H1 (cell line): ENCODE data around the gene ADIPOR2. TPM values are rescaled to one million over a fixed set of nuclear protein-coding genes. Genes with fewer than 3 reads are reported as not detected.

Source experiments
- CTCF ChIA-PET: fragments of 300-600 bp; sonication (Branson Sonifier 250); formaldehyde crosslinking; loops from one replicate; lab custom pipeline; 2021; ENCODE audit not compliant: partially characterized antibody; lab: Charles Lee
- POLR2A ChIA-PET: fragments of 300-600 bp; sonication (Branson Sonifier 250); formaldehyde crosslinking; loops from one replicate; lab custom pipeline; 2021; ENCODE audit warnings: inconsistent platforms; ENCODE audit not compliant: partially characterized antibody; lab: Charles Lee
- DNase-seq, 2 experiments: peaks; one replicate each; pipeline versions ENCODE4 v3.0.0 to v3.0.0-alpha.2; 2010 to 2022; ENCODE audit warnings: low spot score in 2 of 2, low read depth in 1 of 2, mixed read lengths in 1 of 2
- FAIRE-seq: peaks from 2 replicates; lab custom pipeline; 2011; peaks lifted over from hg19 to GRCh38; lab: Jason Lieb, UNC
- H2AFZ ChIP-seq: 2 replicates; pipeline ENCODE4 v1.8.1; 2012; ENCODE audit warnings: low read length, inconsistent platforms
- H2AK5ac ChIP-seq: 2 replicates; pipeline ENCODE4 v1.6.1; 2013; ENCODE audit warnings: low read depth, low read length
- H2BK120ac ChIP-seq: replicated peaks from 2 replicates; pipeline ENCODE3; 2013; ENCODE audit warnings: low read depth, low read length, inconsistent platforms
- H2BK12ac ChIP-seq: 2 replicates; pipeline ENCODE4 v1.6.1; 2013; ENCODE audit warnings: low read depth, low read length
- H2BK15ac ChIP-seq: 2 replicates; pipeline ENCODE4 v1.6.1; 2013; ENCODE audit warnings: low read length
- H2BK20ac ChIP-seq: 2 replicates; pipeline ENCODE4 v1.6.1; 2013; ENCODE audit warnings: low read length
- H2BK5ac ChIP-seq: 2 replicates; pipeline ENCODE4 v1.6.1; 2013; ENCODE audit warnings: low read depth, low read length
- H3K14ac ChIP-seq: 2 replicates; pipeline ENCODE4 v1.6.1; 2013; ENCODE audit warnings: inconsistent platforms; ENCODE audit not compliant: insufficient read length
- H3K18ac ChIP-seq: 2 replicates; pipeline ENCODE4 v1.6.1; 2013; ENCODE audit warnings: low read length; ENCODE audit errors: extremely low read depth
- H3K23ac ChIP-seq: 2 replicates; pipeline ENCODE4 v1.6.1; 2013; ENCODE audit warnings: inconsistent platforms; ENCODE audit not compliant: insufficient read length
- H3K23me2 ChIP-seq: 2 replicates; pipeline ENCODE4 v1.6.1; 2013; ENCODE audit warnings: low read depth, low read length
- H3K27ac ChIP-seq: 2 replicates; pipeline ENCODE4 v1.6.1; 2011; ENCODE audit warnings: low read depth, low read length, inconsistent platforms
- H3K27me3 ChIP-seq, 4 experiments: replicated peaks in 1 of 4; 1 replicate in 1 of 4; 2 replicates in 3 of 4; pipeline versions ENCODE4 v1.6.1 to v1.8.1; 2011 to 2013; ENCODE audit warnings: low read length in 3 of 4, mild to moderate bottlenecking in 3 of 4, inconsistent platforms in 2 of 4, mixed read lengths in 2 of 4, moderate library complexity in 1 of 4; ENCODE audit not compliant: control insufficient read depth in 3 of 4, insufficient read depth in 3 of 4; ENCODE audit errors: extremely low read depth in 1 of 4
- H3K36me3 ChIP-seq, 4 experiments: 2 replicates each; pipeline versions ENCODE4 v1.6.1 to v1.8.1; 2011 to 2013; ENCODE audit warnings: mild to moderate bottlenecking in 4 of 4, low read length in 3 of 4, moderate library complexity in 2 of 4, control low read depth in 1 of 4, inconsistent platforms in 1 of 4; ENCODE audit not compliant: insufficient read depth in 4 of 4, control insufficient read depth in 2 of 4
- H3K4ac ChIP-seq: replicated peaks from 2 replicates; pipeline ENCODE3; 2013; ENCODE audit warnings: low read length, low read depth, mixed read lengths, inconsistent platforms; ENCODE audit not compliant: insufficient read length
- H3K4me1 ChIP-seq, 4 experiments: replicated peaks in 1 of 4; 1 replicate in 1 of 4; 2 replicates in 3 of 4; pipeline versions ENCODE4 v1.6.1 to v1.8.1; 2011 to 2013; ENCODE audit warnings: low read length in 3 of 4, inconsistent platforms in 2 of 4, mixed read lengths in 1 of 4; ENCODE audit not compliant: insufficient read depth in 4 of 4, control insufficient read depth in 3 of 4
- H3K4me2 ChIP-seq, 2 experiments: 2 replicates each; pipeline versions ENCODE4 v1.6.1 to v1.8.1; 2011 to 2013; ENCODE audit warnings: low read depth in 2 of 2, low read length in 2 of 2, control low read depth in 1 of 2, inconsistent platforms in 1 of 2, mild to moderate bottlenecking in 1 of 2; ENCODE audit not compliant: insufficient read depth in 1 of 2
- H3K4me3 ChIP-seq, 4 experiments: fragments of 200-600, 300-600 bp in 1 of 4; sonication (generic), shearing (Covaris generic), sonication (Bioruptor Twin) in 1 of 4; 2 replicates each; pipeline versions ENCODE4 v1.5.1 to v1.8.1; 2011 to 2016; ENCODE audit warnings: low read length in 4 of 4, low read depth in 3 of 4, control low read depth in 2 of 4, inconsistent platforms in 2 of 4, mild to moderate bottlenecking in 2 of 4, mixed read lengths in 1 of 4, moderate library complexity in 1 of 4; ENCODE audit not compliant: insufficient read depth in 2 of 4; ENCODE audit errors: extremely low read depth in 1 of 4
- H3K56ac ChIP-seq: replicated peaks from 2 replicates; pipeline ENCODE3; 2013; ENCODE audit warnings: low read depth, mild to moderate bottlenecking, mixed read lengths, low read length, inconsistent platforms; ENCODE audit not compliant: insufficient read length
- H3K79me1 ChIP-seq: 2 replicates; pipeline ENCODE4 v1.6.1; 2013; ENCODE audit warnings: low read depth, low read length, control low read depth
- H3K79me2 ChIP-seq, 2 experiments: 2 replicates each; pipeline versions ENCODE4 v1.6.1 to v1.8.1; 2012 to 2013; ENCODE audit warnings: low read length in 2 of 2, mild to moderate bottlenecking in 2 of 2, inconsistent platforms in 1 of 2; ENCODE audit not compliant: insufficient read depth in 2 of 2, control insufficient read depth in 1 of 2
- H3K9ac ChIP-seq, 4 experiments: replicated peaks in 1 of 4; 1 replicate in 1 of 4; 2 replicates in 3 of 4; pipeline versions ENCODE4 v1.6.1 to v1.8.1; 2011 to 2013; ENCODE audit warnings: low read depth in 3 of 4, low read length in 3 of 4, control low read depth in 2 of 4, mild to moderate bottlenecking in 2 of 4, moderate library complexity in 2 of 4, inconsistent platforms in 1 of 4; ENCODE audit errors: extremely low read depth in 1 of 4
- H3K9me3 ChIP-seq, 2 experiments: 2 replicates each; pipeline versions ENCODE4 v1.6.1 to v1.8.1; 2012 to 2013; ENCODE audit warnings: mild to moderate bottlenecking in 2 of 2, moderate library complexity in 2 of 2, control low read depth in 1 of 2, inconsistent platforms in 1 of 2, low read depth in 1 of 2, low read length in 1 of 2, mixed read lengths in 1 of 2; ENCODE audit not compliant: insufficient read depth in 2 of 2
- H4K20me1 ChIP-seq, 2 experiments: replicated peaks in 1 of 2; 2 replicates each; pipeline versions ENCODE3 to v1.8.1; 2011 to 2013; ENCODE audit warnings: inconsistent platforms in 2 of 2, low read length in 2 of 2, mild to moderate bottlenecking in 1 of 2; ENCODE audit not compliant: insufficient read depth in 2 of 2, control insufficient read depth in 1 of 2
- H4K5ac ChIP-seq: 2 replicates; pipeline ENCODE4 v1.6.1; 2013; ENCODE audit warnings: low read length, low read depth, mixed read lengths, inconsistent platforms; ENCODE audit not compliant: insufficient read length
- H4K8ac ChIP-seq: 2 replicates; pipeline ENCODE4 v1.8.0; 2013; ENCODE audit warnings: mild to moderate bottlenecking, moderate library complexity, low read length, inconsistent platforms; ENCODE audit not compliant: insufficient read depth; ENCODE audit errors: extremely low read depth
- H4K91ac ChIP-seq: replicated peaks from 2 replicates; pipeline ENCODE3; 2013; ENCODE audit warnings: low read length, mixed read lengths, inconsistent platforms; ENCODE audit not compliant: insufficient read length
- BCL11A ChIP-seq, 2 experiments: IDR thresholded peaks; one replicate each; pipeline ENCODE4 v1.6.1; 2011; ENCODE audit warnings: low read depth in 2 of 2, low read length in 2 of 2, mild to moderate bottlenecking in 2 of 2
- EP300 ChIP-seq, 2 experiments: IDR thresholded peaks; 1 replicate in 1 of 2; 2 replicates in 1 of 2; pipeline ENCODE4 v1.6.1; 2011 to 2012; ENCODE audit warnings: low read depth in 2 of 2, low read length in 2 of 2, mild to moderate bottlenecking in 2 of 2, borderline replicate concordance in 1 of 2, inconsistent platforms in 1 of 2, moderate library complexity in 1 of 2
- JUN ChIP-seq: IDR thresholded peaks from 2 replicates; pipeline ENCODE4 v1.6.1; 2011; ENCODE audit warnings: low read depth, mild to moderate bottlenecking, improper control_type of control experiment, low read length
- NANOG ChIP-seq: IDR thresholded peaks from 2 replicates; pipeline ENCODE4 v1.6.1; 2011; ENCODE audit warnings: low read length, low read depth, mild to moderate bottlenecking, inconsistent platforms; ENCODE audit not compliant: insufficient read depth, poor library complexity, severe bottlenecking
- PHF8 ChIP-seq: fragments of 200-600 bp; sonication (generic); conservative IDR thresholded peaks from 2 replicates; pipeline ENCODE4 v1.7.1; 2012; ENCODE audit warnings: low read depth, mild to moderate bottlenecking, inconsistent platforms, low read length, moderate library complexity
- POLR2A ChIP-seq, 2 experiments: IDR thresholded peaks; 1 replicate in 1 of 2; 2 replicates in 1 of 2; pipeline ENCODE4 v1.6.1; 2011; ENCODE audit warnings: low read depth in 2 of 2, low read length in 2 of 2, mild to moderate bottlenecking in 2 of 2; ENCODE audit errors: control extremely low read depth in 1 of 2
- RBBP5 ChIP-seq: IDR thresholded peaks from 2 replicates; pipeline ENCODE4 v1.7.1; 2012; ENCODE audit warnings: low read depth, mild to moderate bottlenecking, inconsistent platforms, low read length, moderate library complexity, borderline replicate concordance
- SP1 ChIP-seq: IDR thresholded peaks from 2 replicates; pipeline ENCODE4 v1.6.1; 2011; ENCODE audit warnings: low read depth, low read length
- TBP ChIP-seq: IDR thresholded peaks from 2 replicates; pipeline ENCODE4 v1.6.1; 2011; ENCODE audit warnings: low read depth, low read length, improper control_type of control experiment
- TCF12 ChIP-seq: IDR thresholded peaks from 2 replicates; pipeline ENCODE4 v1.6.1; 2011; ENCODE audit warnings: low read depth, mild to moderate bottlenecking, low read length
- YY1 ChIP-seq: IDR thresholded peaks from 2 replicates; pipeline ENCODE4 v1.6.1; 2011; ENCODE audit warnings: low read depth, mild to moderate bottlenecking, low read length
- WGBS, 2 experiments: shearing (Covaris generic) in 1 of 2; methylation state at CpG; one replicate each; pipeline versions ENCODE4 v1.1.6 to v1.1.7; 2013 to 2015; ENCODE audit warnings: low lambda C conversion rate in 2 of 2, mixed read lengths in 2 of 2, inconsistent platforms in 1 of 2, low coverage in 1 of 2, missing lambda C conversion rate in 1 of 2; ENCODE audit not compliant: insufficient replicate concordance in 2 of 2, insufficient coverage in 1 of 2, insufficient read length in 1 of 2; ENCODE audit errors: extremely low coverage in 1 of 2, missing lambda C conversion rate in 1 of 2; 5-methylcytosine and 5-hydroxymethylcytosine counted together
- polyA plus RNA-seq, 7 experiments: library from polyadenylated mRNA; depleted of rRNA in 3 of 7; stranded (reverse) in 5 of 7; unstranded in 2 of 7; fragments of >200 nt in 5 of 7; fragments of 200-250 nt in 2 of 7; gene quantifications; 1 replicate in 5 of 7; 2 replicates in 1 of 7; 4 replicates in 1 of 7; pipeline versions ENCODE4 v1.2.1 to v1.2.3, GENCODE V29; 2011 to 2013; ENCODE audit warnings: missing spikeins in 2 of 7, mixed read lengths in 2 of 7
- total RNA-seq: library from RNA; stranded (reverse); fragmentation: NEBNext Ultra II Directional; extraction: Animal tissue kit (Norgen Biotek cat#: 25700); gene quantifications from 2 replicates; pipeline ENCODE4 v1.2.1, GENCODE V29; 2021
- TF ChIP-seq, protein P1 (sequence below): IDR thresholded peaks from 2 replicates; pipeline ENCODE4 v1.6.1; 2011; ENCODE audit warnings: low read length, improper control_type of control experiment

Gene ADIPOR2
- total and polyA plus RNA-seq, 2 of the 8 experiments (the other 6 are each of a cell fraction or from before 2014, with no cell fraction given): 17.5 to 50.8 TPM

DNA sequence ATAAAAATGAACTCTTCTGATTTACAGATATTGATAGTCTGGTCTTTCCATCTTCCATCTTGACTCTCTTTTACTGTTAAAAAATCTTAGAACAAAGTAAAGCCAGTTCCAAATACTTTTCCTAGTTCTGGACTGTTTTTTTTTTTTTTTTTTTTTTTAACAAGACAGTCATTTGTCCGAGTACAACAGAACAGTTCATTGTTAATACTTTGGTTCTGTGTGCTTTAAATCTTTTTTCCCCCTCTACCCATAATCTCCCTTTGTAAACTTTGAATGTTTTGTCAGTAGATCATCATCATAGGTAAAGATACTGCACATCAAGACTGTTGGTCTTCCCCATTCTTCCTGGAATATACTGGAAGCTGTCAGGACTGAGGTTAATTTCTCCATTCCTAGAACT is 38.0 kb downstream of the ADIPOR2 start:
- FAIRE-seq (no peak), DNase-seq (no peak)
- Histone ChIP-seq H4K91ac (no peak overlapping the region), H3K9me3 (no peaks in the 10 kb centered on the region), H3K4me2 (no peak overlapping the region), H2BK120ac (no peak overlapping the region), H4K5ac (no peak overlapping the region), H4K20me1 (peaks cover 1 to 2% of the 10 kb centered on the region in 2 experiments), H3K18ac (no peak overlapping the region), H3K23ac (no peak overlapping the region), H2AK5ac (no peak overlapping the region), H2BK12ac (no peak overlapping the region), H3K27me3 (no peaks in the 10 kb centered on the region), H3K4me1 (no peaks in the 10 kb centered on the region), H2AFZ (no peak overlapping the region), H3K36me3 (no peaks in the 10 kb centered on the region; a peak in 1 of 8 replicates), H3K23me2 (no peaks in the 10 kb centered on the region), H2BK15ac (no peak overlapping the region), H3K79me2 (peaks cover 0 to 72% of the 10 kb centered on the region in 2 experiments; a peak in 2 of 4 replicates), H3K14ac (no peak overlapping the region), H4K8ac (no peak overlapping the region), H2BK20ac (no peak overlapping the region), H3K4ac (no peak overlapping the region), H3K9ac (no peak overlapping the region), H3K79me1 (no peaks in the 10 kb centered on the region), H2BK5ac (no peak overlapping the region), H3K4me3 (no peak overlapping the region), H3K56ac (no peak overlapping the region), H3K27ac (no peak overlapping the region)
- ChIA-PET POLR2A (interaction anchor here (1.3 kb wide), 1 partner anchor 20 kb away, joined by 4 read pairs; no protein-coding TSS in a partner anchor), CTCF (interaction anchor here (0.6 kb wide), 1 partner anchor 40 kb away, joined by 4 read pairs; no protein-coding TSS in a partner anchor)
- 100% methylated on average over 1 of the region's 1 CpG; no CpG with 5 or more reads in 1 of the 2 experiments for WGBS, 2 experiments
- no peak for TF ChIP-seq JUN
- TF ChIP-seq RBBP5: no peak
- no peak for TF ChIP-seq NANOG
- TF ChIP-seq SP1: no peak
- no peak for TF ChIP-seq TBP
- no peak for TF ChIP-seq TCF12
- TF ChIP-seq YY1: no peak
- TF ChIP-seq POLR2A (IDR thresholded peaks at IDR 0.05; ENCODE audit: control extremely low read depth in 1 of 2, low read depth in 2 of 2, low read length in 2 of 2): no peak
- TF ChIP-seq EP300 (IDR thresholded peaks at IDR 0.05; ENCODE audit: borderline replicate concordance in 1 of 2, low read depth in 2 of 2, low read length in 2 of 2): no peak
- TF ChIP-seq, protein P1, sequence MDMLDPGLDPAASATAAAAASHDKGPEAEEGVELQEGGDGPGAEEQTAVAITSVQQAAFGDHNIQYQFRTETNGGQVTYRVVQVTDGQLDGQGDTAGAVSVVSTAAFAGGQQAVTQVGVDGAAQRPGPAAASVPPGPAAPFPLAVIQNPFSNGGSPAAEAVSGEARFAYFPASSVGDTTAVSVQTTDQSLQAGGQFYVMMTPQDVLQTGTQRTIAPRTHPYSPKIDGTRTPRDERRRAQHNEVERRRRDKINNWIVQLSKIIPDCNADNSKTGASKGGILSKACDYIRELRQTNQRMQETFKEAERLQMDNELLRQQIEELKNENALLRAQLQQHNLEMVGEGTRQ: no peak
- TF ChIP-seq BCL11A (IDR thresholded peaks at IDR 0.05; ENCODE audit: low read depth in 2 of 2, low read length in 2 of 2): no peak
- no peak for TF ChIP-seq PHF8
